Measurements from ENCODE around the gene POLD2.

Gene POLD2

DNA sequence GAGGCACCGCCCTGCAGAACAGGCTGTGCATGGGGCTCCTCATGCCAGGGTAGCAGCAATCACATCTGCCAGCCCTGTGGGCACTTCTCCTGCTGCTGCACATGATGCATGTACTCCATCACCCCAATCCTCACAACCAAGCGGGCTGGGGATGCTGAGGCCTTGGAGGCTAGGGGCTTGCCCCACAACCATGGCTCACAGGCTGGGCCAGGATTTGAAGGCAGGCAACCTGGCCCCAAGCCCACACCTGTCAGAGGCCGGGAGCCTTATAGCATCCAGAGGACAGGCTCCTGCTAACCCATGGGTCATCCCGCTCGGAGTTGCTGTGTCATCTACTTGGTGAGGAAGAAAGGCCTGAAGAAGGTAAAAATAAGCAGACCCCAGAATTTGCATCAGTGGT lies 43.2 kb downstream of the POLD2 start:
- DNase-seq (ENCODE audit: insufficient read length) (no peak), FAIRE-seq (no peak)
- TF ChIP-seq POLR2A (IDR thresholded peaks at IDR 0.05; ENCODE audit: low read depth, low read length) (no peak), POLR2AphosphoS5 (IDR thresholded peaks at IDR 0.05; ENCODE audit: low read depth, low read length) (no peak), TAF1 (IDR thresholded peaks at IDR 0.05; ENCODE audit: borderline replicate concordance, low read depth, low read length) (no peak)

DNA sequence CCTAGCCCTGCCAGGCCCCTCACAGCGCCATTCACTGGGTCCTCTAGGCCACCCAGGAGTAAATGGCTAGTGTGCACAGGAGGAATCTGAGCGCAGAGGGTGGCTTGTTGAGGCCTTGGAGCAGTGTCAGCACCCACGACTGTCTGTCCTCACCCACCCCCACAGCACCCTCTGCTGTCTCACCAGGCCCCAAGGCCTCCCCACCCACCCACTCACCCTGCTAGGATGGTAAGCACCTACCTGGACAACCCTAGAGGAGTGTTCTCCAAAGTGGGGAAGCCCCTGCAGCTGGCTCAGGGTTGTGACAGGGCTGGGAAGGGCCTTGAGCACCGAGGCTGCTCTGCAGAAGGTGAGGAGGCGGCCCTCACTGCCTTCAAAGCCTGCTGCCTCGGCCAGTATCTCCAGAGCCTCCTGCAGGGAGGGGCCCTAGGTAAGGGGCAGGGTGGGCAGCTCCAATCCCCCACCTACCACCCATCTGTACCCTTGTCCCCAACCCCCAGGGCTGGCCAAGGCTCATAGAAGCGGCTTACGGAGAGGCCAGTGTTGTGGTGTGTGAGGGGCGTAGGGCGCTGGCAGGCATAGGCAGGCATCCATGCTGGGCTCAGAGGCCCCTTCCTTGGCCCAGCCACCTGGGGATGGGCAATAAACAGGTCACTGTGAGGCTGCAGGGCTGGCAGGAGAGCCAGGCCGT lies 43.9 kb downstream of the POLD2 start:
- DNase-seq (ENCODE audit: insufficient read length), result no peak
- no peak for FAIRE-seq
- no peak for TF ChIP-seq POLR2AphosphoS5 (IDR thresholded peaks at IDR 0.05; ENCODE audit: low read depth, low read length)
- TF ChIP-seq POLR2A (IDR thresholded peaks at IDR 0.05; ENCODE audit: low read depth, low read length), result no peak
- no peak for TF ChIP-seq TAF1 (IDR thresholded peaks at IDR 0.05; ENCODE audit: borderline replicate concordance, low read depth, low read length)

DNA sequence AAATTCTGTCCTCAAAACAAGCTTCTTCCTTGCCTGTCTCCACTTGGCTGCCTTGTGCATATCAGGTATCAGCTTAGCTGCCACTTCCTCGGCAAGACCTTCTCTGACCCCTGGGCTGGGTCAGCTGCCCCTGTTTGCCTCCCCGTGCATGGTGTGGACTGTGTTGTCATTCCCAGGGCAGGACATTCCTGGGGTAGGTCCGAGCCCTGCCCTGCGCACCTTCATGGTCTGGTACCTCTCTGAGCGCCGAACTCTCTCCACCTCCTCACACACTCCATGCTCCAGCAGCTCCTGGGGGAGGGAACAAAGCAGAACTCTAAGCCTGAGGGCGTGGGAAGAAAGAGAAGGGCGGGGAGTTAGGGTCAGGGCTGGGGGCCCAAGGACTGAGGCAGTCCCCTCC lies 44.8 kb downstream of the POLD2 start:
- TF ChIP-seq POLR2AphosphoS5 (IDR thresholded peaks at IDR 0.05; ENCODE audit: low read depth, low read length) (no peak), TAF1 (IDR thresholded peaks at IDR 0.05; ENCODE audit: borderline replicate concordance, low read depth, low read length) (no peak), POLR2A (IDR thresholded peaks at IDR 0.05; ENCODE audit: low read depth, low read length) (no peak)
- DNase-seq (ENCODE audit: insufficient read length) (no peak), FAIRE-seq (no peak)

DNA sequence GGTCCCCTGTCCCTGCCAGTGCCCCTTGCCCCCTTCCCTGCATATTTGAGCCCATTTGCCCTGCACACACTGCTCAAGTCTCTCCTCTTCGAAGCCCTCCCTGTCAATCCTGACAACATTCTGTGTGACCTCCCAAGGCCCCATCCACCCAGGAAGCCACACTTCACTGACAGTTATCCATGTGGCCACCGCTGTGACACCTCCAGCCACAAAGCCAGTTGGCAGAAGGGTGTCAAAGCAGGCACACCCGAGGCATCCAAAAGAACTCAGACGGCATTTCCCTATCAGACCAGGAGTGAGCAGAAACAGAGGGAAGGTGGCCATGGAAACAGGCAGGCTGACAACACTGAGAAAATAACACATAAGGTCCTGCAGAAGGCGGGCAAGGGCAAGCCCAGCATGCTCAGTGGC lies 45.7 kb downstream of the POLD2 start:
- no peak for FAIRE-seq
- DNase-seq (ENCODE audit: insufficient read length), result no peak
- TF ChIP-seq TAF1 (IDR thresholded peaks at IDR 0.05; ENCODE audit: borderline replicate concordance, low read depth, low read length), result no peak
- TF ChIP-seq POLR2A (IDR thresholded peaks at IDR 0.05; ENCODE audit: low read depth, low read length), result peak; percentile 8; the same call in 1 of the 2 replicates

DNA sequence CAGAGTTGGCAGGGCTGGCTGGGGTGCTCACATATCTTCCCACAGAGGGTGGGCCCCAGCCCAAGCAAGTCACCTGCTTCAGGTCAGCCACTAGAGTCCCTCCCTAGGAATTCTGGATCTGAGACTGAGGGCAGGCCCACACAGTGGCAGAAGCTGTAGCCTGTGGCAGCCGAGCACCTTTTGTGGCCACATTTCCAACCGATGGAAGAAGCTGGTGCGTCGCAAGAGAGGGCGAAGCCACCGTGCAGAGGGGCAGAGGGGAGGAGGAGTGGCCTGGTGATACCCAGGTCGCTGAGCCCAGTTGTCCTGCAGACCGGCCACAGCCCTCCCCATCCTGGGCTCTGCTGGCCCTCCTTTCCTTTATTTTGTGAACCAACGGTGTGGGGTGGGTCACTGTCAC lies 46.3 kb downstream of the POLD2 start:
- TF ChIP-seq TAF1 (IDR thresholded peaks at IDR 0.05; ENCODE audit: borderline replicate concordance, low read depth, low read length), result no peak
- no peak for TF ChIP-seq POLR2A (IDR thresholded peaks at IDR 0.05; ENCODE audit: low read depth, low read length)
- no peak for TF ChIP-seq POLR2AphosphoS5 (IDR thresholded peaks at IDR 0.05; ENCODE audit: low read depth, low read length)
- DNase-seq (ENCODE audit: insufficient read length) (no peak), FAIRE-seq (no peak)

DNA sequence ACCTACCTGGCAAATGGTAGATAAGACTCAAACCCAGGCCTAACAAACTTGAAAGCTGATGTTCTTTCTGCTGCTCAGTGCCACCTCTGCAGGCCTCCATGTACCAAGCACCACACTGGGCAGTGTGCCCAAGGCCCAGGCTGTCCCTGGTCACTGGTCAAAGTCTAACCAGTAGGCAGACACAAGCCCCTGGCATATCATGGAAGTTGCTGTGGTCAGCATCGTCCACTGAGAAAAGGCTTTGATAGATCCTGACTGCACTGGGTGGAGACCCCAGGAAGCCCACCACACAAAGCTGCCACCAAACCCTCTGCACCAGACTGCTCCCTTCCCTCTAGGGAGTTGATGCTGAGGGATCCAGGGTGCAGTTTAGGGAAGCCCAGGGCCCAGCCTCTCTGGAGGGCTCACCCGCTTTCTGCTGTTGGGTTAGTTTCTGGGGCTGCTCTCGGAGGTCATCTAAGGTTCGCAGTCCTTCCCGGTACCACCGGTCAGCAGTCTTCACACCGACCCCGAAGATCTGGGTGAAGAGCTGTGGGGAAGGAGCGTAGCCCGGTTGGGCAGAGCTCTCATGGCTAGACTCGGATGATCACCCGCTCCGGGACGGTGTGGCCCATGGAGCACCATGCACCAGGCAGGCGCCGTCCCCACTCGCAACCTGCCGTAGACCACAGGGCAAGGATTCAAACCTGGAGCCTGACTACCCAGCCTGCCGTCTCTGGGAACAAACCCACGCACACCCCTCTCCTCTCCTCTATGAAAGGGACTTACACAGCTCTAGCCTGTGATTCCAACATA lies 47.0 kb downstream of the POLD2 start:
- TF ChIP-seq POLR2A (IDR thresholded peaks at IDR 0.05; ENCODE audit: low read depth, low read length), result no peak
- no peak for TF ChIP-seq POLR2AphosphoS5 (IDR thresholded peaks at IDR 0.05; ENCODE audit: low read depth, low read length)
- TF ChIP-seq TAF1 (IDR thresholded peaks at IDR 0.05; ENCODE audit: borderline replicate concordance, low read depth, low read length), result no peak
- DNase-seq (ENCODE audit: insufficient read length), result no peak
- no peak for FAIRE-seq

DNA sequence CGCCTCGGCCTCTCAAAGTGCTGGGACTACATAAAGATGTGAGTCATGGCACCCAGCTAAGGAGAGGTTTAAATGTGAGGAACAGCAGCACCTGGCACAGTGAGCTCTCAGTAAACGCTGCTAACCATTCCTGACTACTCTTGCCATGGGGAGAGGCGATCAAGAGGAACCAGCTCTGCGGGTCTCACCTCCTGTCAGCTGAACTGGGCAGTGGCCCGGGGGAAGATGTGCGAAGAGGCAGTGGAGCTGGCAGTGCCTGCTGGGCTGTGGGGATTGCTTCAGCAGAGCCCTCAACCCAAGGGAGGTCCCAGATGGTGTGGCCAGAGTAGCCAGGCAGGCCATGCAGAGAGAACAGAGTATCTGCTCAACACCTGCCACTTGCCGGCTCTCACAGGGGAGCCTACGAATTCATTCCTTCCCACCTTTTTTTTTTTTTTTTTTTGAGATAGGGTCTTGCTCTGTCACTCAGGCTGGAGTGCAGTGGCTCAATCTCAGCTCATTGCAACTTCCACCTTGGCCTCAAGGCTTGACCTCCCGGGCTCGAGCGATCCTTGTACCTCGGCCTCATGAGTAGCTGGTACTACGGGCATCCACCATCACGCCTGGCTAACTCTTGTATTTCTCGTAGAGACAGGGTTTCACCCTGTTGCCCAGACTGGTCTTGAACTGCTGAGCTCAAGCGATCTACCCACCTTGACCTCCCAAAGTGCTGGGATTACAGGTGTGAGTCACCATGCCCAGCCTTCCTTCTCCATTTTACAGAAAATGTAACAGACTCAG lies 47.9 kb downstream of the POLD2 start:
- no peak for DNase-seq (ENCODE audit: insufficient read length)
- FAIRE-seq, result no peak
- TF ChIP-seq POLR2A (IDR thresholded peaks at IDR 0.05; ENCODE audit: low read depth, low read length), result no peak
- no peak for TF ChIP-seq POLR2AphosphoS5 (IDR thresholded peaks at IDR 0.05; ENCODE audit: low read depth, low read length)
- no peak for TF ChIP-seq TAF1 (IDR thresholded peaks at IDR 0.05; ENCODE audit: borderline replicate concordance, low read depth, low read length)

DNA sequence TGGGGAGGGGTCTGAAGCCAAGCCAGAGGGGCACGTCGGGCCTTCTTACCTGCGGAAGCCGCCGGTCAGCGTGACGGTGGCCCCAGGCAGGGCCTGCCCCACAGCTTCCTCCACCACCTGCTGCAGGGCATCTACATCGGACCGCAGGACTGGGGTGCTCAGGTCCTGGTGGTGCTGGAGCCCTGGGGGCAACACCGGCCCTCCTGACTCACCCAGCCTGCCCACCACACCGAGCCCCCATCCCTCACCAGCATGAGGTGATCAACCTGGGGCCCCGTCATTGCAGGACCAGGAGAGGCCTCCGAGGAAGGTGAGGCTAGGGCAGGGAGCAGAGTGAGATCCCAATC lies 49.0 kb downstream of the POLD2 start:
- DNase-seq (ENCODE audit: insufficient read length), result no peak
- TF ChIP-seq POLR2A (IDR thresholded peaks at IDR 0.05; ENCODE audit: low read depth, low read length) (peak; percentile 1; the same call in 1 of the 2 replicates), TAF1 (IDR thresholded peaks at IDR 0.05; ENCODE audit: borderline replicate concordance, low read depth, low read length) (no peak)
- no peak for FAIRE-seq

DNA sequence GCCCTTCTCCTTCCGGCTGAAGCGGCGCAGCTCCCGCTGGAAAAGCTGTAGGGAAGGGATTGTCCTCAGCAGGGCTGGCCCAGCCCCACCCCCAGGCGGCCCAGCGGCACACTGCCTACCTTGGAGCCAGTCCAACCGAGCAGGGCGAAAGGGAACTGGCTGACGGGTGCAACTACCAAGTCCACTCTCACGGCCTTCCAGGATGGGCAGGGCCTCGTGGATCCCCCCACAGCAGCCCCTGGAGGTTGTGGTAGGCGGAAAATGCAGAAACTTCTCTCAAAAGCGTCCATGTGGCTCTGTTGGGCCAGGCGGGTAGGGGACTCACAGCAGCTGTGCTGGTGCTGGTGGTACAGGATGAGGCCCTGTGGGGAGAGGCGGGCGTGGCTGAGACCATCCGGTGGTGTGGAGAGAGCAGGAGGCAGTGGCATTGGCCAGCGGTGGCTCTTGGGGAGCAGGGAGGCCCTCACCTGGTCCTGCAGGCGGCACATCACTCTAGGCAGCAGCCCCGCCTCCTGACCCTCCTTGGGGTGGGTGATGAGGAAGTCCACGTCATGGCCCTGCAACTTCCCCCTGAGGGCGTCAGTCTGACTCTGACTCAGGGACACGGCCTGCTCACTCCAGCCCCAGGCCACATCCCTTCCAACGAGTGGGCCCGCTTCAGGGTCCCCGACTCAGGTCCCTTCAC lies 49.5 kb downstream of the POLD2 start:
- DNase-seq (ENCODE audit: insufficient read length) (peak; percentile 76), FAIRE-seq (no peak)
- TF ChIP-seq POLR2AphosphoS5 (IDR thresholded peaks at IDR 0.05; ENCODE audit: low read depth, low read length) (0 out of 2 replicates have a peak, but pooled peaks have one; percentile 11), POLR2A (IDR thresholded peaks at IDR 0.05; ENCODE audit: low read depth, low read length) (peak; percentile 15; the same call in 1 of the 2 replicates), TAF1 (IDR thresholded peaks at IDR 0.05; ENCODE audit: borderline replicate concordance, low read depth, low read length) (no peak)

DNA sequence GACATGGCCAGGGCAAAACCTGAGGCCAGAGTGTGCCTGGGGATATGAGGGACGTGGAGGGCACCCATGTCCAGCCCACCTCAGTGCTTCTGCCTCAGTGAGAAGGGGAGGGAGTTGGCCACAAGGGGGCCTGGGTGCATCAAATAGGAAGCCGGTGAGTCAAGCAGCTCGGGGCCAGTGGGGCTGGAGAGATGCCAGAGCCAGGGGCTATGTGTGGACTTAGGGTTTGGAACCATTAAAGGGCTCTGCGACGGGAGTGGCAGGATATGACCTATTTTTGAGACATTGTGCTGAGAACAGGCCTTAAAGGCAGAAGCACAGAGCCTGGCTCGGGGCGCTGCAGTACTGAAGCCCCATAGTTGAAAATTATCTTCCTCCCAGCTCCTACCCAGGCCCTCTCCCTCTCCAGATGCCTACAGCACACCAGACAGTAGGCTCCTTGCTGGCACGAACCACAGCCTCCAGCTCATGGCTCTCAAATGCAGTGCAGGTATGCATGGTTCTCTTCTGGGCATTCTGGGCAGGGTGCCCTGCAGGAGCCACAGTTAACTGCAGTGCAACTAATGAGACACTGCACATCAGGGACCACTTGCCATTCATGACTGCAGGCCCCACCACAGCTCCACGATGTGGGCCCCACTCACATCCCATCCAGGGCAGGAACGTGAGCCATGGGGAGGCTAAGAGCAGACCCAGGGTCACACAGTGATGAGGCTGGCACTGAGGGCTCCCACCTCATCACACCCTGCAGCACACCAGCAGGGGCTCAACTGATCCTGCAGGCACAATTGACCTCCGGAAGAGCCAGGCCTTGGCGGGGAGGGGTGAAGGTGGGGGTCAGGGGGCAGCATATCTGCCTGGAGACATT lies 50.8 kb downstream of the POLD2 start:
- no peak for DNase-seq (ENCODE audit: insufficient read length)
- TF ChIP-seq POLR2AphosphoS5 (IDR thresholded peaks at IDR 0.05; ENCODE audit: low read depth, low read length) (peak; percentile 43; the same call in 1 of the 2 replicates), POLR2A (IDR thresholded peaks at IDR 0.05; ENCODE audit: low read depth, low read length) (peak; percentile 49; the same call in 1 of the 2 replicates), TAF1 (IDR thresholded peaks at IDR 0.05; ENCODE audit: borderline replicate concordance, low read depth, low read length) (no peak)
- FAIRE-seq, result no peak
